ENCODE measurements around the gene ATN1.
"Not testable (repeated sequence)": the region's sequence is repeated elsewhere in the genome, so short reads cannot be mapped to it uniquely, and the experiment has no call there.

DNA sequence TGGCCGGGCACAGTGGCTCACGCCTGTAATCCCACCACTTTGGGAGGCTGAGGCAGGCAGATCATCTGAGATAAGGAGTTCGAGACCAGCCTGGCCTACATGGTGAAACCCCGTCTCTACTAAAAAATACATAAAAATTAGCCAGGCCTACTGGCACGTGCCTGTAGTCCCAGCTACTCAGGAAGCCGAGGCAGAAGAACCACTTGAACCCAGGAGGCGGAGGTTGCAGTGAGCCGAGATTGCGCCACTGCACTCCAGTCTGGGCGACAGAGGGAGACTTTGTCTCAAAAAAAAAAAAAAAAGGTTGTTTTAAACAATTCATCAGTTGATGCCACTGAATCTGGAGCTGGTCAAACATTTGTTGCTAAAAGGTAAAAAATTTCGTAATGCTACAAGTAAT is 47.9 kb upstream of the ATN1 start:
- TF ChIP-seq, protein P1, sequence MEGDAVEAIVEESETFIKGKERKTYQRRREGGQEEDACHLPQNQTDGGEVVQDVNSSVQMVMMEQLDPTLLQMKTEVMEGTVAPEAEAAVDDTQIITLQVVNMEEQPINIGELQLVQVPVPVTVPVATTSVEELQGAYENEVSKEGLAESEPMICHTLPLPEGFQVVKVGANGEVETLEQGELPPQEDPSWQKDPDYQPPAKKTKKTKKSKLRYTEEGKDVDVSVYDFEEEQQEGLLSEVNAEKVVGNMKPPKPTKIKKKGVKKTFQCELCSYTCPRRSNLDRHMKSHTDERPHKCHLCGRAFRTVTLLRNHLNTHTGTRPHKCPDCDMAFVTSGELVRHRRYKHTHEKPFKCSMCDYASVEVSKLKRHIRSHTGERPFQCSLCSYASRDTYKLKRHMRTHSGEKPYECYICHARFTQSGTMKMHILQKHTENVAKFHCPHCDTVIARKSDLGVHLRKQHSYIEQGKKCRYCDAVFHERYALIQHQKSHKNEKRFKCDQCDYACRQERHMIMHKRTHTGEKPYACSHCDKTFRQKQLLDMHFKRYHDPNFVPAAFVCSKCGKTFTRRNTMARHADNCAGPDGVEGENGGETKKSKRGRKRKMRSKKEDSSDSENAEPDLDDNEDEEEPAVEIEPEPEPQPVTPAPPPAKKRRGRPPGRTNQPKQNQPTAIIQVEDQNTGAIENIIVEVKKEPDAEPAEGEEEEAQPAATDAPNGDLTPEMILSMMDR (IDR thresholded peaks at IDR 0.05; ENCODE audit: low read depth, low read length, missing input control), result not testable (repeated sequence)
- TF ChIP-seq RAD21 (IDR thresholded peaks at IDR 0.05); TAF1 (conservative IDR thresholded peaks at IDR 0.05); FOXA1 (IDR thresholded peaks at IDR 0.05); EGR1 (IDR thresholded peaks at IDR 0.05; ENCODE audit: low read depth in 2 of 2); RXRA (IDR thresholded peaks at IDR 0.05); SP1 (IDR thresholded peaks at IDR 0.05): not testable (repeated sequence)
- TF ChIP-seq, protein P2, sequence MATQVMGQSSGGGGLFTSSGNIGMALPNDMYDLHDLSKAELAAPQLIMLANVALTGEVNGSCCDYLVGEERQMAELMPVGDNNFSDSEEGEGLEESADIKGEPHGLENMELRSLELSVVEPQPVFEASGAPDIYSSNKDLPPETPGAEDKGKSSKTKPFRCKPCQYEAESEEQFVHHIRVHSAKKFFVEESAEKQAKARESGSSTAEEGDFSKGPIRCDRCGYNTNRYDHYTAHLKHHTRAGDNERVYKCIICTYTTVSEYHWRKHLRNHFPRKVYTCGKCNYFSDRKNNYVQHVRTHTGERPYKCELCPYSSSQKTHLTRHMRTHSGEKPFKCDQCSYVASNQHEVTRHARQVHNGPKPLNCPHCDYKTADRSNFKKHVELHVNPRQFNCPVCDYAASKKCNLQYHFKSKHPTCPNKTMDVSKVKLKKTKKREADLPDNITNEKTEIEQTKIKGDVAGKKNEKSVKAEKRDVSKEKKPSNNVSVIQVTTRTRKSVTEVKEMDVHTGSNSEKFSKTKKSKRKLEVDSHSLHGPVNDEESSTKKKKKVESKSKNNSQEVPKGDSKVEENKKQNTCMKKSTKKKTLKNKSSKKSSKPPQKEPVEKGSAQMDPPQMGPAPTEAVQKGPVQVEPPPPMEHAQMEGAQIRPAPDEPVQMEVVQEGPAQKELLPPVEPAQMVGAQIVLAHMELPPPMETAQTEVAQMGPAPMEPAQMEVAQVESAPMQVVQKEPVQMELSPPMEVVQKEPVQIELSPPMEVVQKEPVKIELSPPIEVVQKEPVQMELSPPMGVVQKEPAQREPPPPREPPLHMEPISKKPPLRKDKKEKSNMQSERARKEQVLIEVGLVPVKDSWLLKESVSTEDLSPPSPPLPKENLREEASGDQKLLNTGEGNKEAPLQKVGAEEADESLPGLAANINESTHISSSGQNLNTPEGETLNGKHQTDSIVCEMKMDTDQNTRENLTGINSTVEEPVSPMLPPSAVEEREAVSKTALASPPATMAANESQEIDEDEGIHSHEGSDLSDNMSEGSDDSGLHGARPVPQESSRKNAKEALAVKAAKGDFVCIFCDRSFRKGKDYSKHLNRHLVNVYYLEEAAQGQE (IDR thresholded peaks at IDR 0.05), result not testable (repeated sequence)
- TF ChIP-seq, protein P3, sequence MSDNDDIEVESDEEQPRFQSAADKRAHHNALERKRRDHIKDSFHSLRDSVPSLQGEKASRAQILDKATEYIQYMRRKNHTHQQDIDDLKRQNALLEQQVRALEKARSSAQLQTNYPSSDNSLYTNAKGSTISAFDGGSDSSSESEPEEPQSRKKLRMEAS (IDR thresholded peaks at IDR 0.05), result not testable (repeated sequence)
- TF ChIP-seq, protein P4, sequence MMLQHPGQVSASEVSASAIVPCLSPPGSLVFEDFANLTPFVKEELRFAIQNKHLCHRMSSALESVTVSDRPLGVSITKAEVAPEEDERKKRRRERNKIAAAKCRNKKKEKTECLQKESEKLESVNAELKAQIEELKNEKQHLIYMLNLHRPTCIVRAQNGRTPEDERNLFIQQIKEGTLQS (IDR thresholded peaks at IDR 0.05), result not testable (repeated sequence)
